HG03066 (cell line): ENCODE measurements around the gene AHCYL1.

ENCODE experiments used
- ATAC-seq: cut with Tn5 transposase; IDR thresholded peaks from one replicate; pipeline ENCODE4 v1.9.1; 2021; ENCODE audit warnings: low read depth; ENCODE audit not compliant: unreplicated experiment

The AHCYL1 gene

DNA sequence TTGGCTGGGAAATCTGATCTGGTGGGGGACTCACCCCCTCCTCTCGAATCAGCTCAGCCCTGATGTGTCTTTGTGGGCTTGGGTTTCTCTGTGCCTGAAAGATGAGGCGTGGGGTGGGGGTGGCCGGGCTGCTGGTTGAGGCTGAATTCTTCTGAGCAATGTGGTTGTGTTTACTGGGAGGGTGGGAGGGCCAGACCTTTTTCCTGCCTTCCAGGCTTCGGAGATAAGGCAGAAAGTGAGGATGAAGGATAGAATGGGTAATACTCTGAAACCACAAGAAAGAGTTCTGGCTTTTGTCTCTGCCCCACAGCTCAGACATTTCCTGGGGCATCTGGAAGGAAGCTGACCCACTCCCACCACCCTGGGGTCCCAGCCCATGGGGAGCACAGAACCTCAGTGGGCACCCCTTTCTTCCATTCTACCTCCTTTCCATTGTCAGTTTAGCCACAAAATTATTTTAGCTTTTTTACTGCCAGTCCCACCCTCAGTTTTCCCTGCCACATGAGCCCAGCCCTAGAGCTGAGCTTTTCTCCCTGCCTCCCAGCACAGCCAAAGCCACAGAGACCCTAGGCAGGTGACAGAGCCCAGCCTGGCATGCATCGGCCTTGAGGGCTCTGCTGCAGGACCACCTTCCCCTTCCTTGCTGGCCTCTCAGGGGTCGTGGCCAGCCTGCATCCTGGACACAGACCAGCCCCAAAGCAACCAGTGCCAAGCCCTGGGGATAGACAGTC, 74.7 kb downstream of the AHCYL1 start:
- no peak for ATAC-seq

DNA sequence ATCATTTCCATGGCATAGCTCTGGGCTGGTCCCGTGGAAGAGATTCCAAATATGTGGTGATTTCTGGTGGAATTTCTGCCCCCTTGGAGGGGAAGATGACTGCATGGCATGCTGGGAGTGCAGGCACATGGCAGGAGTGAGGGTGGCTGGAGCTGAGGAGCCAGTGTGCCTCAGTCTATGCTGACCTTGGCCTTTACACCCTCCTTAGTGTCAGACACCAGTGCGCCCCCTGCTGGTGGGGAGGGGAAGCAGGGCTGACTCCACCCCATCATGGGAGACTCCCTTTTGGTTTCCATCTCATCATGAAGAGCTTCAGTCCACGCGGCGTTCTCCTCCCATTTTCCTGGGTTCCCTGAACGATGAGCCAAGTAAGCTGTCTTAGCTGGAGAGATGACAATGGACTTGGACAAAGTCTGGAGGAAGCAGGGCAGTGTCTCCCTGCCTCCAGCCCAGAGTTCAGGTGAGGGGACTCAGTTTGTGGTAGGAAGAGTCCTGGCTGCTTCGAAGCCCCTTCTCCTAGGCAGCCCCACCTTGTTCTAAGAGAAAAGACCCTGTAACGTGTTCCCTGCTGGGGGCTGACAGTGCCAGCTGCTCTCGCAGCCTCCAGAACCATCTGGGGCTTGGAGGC, 75.6 kb downstream of the AHCYL1 start:
- no peak for ATAC-seq

- no peak for ATAC-seq
These were observed 76.1 kb downstream of the AHCYL1 start for GRCh38 chr1:110060662-110061060.

DNA sequence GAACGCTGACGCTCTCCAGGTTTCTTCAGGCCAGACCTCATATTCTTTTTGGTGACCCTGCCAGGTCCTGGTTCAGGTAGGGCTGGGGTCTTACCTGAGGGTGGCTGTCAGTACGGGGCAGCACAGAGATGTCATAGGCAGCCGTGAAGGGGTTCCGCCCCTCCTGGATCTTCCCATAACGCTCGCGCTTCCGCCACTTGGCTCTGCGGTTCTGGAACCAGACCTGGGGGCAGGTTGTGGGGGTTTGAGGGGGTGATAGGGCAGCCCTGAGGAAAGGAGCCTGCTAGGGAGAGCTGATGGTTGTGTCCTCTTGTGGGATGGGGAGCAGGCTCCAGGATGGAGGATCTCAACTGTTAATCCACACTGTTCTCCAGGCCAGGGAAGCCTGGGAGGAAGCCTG, 76.8 kb downstream of the AHCYL1 start:
- ATAC-seq, result no peak

GRCh38 chr1:110062612-110063011, 78.0 kb downstream of the AHCYL1 start:
- no peak for ATAC-seq

GRCh38 chr1:110063781-110064180, 79.2 kb downstream of the AHCYL1 start:
- ATAC-seq, result no peak

- no peak for ATAC-seq
These were observed 80.2 kb downstream of the AHCYL1 start for GRCh38 chr1:110064576-110065337.

GRCh38 chr1:110065841-110066240, 81.3 kb downstream of the AHCYL1 start:
- no peak for ATAC-seq

DNA sequence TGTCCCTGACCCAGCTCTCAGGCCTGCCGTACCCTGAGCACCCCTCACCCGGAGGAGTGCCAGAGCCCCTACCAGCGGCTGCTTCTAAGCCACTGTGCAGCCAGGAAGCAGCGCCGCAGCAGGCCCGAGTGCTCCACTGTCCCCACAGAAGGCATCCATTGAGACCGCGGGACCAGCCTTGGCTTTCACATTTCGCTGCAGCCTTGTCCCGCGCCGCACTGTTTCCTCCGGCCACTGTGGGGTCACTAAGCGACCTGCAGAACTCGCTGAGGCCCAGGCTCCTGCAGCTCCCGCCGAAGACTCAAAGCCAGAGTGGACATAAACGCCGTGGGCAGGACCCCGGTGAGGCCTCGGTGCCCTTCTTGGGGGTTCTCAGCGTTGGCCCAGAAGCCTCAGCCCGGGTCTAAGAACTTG, 82.9 kb downstream of the AHCYL1 start:
- no peak for ATAC-seq

DNA sequence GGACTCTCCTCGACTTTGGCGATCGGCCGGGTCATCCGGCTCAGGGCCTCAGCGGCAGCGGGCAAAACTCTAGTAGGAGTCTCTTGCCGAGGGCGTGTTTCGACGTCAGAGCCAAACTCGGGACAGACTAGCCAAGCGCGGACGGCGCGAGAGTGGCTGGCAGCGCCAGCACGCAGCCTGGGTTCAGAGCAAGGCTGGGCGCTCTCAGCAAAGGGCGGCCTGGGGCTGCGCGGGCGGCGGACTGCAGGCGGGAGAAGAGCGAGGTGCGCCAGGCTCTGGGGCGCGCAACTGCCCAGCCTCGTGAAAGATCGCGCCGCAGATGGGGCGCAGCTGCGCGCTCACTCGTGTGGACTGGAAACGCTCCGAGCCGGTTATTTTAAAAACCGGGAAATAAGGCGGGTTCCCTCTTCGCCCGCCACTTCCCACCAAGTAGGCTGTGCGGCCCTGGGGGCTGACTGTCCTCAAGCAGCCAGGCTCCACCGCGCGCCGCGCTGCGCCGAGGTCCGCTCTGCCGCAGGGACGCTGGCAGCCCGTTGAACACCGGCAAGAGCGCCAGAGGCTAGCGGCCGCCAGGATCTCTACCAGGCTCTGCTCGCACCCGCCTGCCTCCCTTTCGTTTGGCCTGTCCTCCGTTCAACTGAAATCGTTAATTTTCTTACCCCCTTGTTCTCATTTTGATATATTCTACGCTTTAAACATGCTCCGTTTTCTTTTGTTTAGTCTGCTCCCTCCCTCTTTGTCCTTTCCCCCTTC, 83.5 kb downstream of the AHCYL1 start:
- no peak for ATAC-seq

GRCh38 chr1:110068646-110069403, 84.3 kb downstream of the AHCYL1 start:
- no peak for ATAC-seq

GRCh38 chr1:110069404-110070281, 85.1 kb downstream of the AHCYL1 start:
- no peak for ATAC-seq

DNA sequence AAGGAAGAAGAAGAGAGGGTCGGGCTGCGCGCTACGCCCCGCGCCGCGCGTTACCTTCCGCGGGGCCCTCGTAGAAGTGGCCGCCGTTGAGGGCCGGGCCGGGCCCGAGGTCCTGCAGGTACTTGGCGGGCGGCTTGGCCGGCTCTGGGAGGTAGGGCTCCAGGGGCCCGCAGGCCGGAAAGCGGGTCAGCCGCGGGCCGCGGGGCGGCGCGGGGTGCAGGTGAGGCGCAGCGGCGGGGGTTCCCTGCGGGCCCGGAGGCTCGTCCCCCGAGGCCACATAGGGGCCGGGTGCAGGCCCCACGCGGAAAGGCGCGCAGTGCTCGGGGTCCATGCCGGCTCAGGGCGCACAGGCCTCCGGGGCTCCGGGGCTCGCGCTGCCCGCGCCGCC, 85.7 kb downstream of the AHCYL1 start:
- ATAC-seq, result no peak

- no peak for ATAC-seq
These were observed 86.2 kb downstream of the AHCYL1 start, which contains the start of gene ALX3 for GRCh38 chr1:110070671-110071242. ALX3 (minus strand) TSS chr1:110070672; CDS start chr1:110070612, 60 bp downstream.
